HG02623 (cell line): ENCODE results near the gene PRRX1.

ENCODE experiments used
- ATAC-seq: cut with Tn5 transposase; IDR thresholded peaks from one replicate; pipeline ENCODE4 v1.9.1; 2021; ENCODE audit warnings: moderate library complexity; ENCODE audit not compliant: unreplicated experiment

Gene PRRX1

DNA sequence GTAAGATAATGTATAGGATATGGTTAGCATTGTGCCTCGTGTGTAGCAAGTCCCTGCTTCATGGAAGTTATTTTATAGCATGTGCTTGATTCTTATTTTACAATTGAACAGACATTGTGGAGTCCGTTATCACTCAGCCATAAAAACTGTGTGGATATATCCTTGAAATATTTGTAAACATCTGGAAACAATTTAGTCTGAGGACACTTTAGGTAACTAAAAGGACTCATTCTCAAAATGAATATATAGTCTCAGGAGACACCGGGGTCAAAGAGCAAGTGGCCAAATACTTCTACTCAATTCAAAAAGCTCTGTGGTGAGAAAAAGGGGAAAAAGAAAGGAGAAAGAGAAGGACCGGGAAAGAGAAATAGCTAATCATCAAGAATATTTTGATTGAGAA is 23.7 kb downstream of the PRRX1 start:
- no peak for ATAC-seq

DNA sequence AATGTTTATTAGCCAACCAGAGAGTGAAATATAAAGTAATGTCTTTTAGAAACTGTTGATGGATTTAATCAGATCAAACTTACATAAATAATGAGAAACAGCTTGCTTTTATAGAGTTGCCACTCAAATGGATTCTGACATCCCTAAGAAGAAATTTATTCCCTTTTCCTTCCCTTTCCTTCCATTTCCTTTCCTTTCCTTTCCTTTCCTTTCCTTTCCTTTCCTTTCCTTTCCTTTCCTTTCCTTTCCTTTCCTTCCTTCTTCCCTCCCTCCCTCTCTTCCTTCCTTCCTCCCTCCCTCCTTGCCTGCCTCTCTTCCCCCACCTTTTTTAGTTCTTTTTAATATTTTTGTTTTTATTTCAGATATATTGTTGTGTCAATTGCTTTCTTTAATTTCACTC is 27.3 kb downstream of the PRRX1 start:
- ATAC-seq, result no peak

DNA sequence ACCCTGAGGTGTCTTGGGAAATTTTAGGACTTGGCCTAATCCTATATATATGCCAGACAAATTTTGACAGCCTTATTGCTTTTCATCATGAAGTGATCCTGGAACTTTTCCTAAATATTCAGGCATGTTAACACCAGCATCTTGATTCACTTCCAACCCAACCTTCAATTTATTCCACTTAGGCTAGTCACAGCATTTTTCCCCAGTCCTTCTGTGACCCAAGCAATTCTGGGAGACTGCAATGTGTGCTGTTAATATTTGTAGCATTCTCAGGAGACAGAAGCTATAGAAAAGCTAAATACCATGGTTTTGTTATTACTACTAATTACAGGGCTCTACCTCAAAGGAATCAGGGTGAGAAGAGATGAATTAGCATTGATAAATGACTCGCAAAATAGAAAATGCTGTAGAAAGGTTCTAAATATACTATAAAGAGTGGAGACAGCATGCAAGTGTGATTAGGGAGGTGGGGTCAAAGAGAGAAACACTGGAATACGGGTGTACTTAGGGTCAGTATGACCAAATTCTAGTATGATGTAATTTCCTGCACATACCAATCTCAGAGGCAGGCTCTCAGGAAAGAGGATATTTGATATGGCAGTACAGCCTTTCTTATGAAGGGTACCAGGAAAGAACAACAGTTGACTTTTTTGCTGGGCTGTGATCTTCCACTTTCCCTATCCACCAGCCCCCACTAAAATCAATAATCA is 29.1 kb downstream of the PRRX1 start:
- ATAC-seq, result no peak

DNA sequence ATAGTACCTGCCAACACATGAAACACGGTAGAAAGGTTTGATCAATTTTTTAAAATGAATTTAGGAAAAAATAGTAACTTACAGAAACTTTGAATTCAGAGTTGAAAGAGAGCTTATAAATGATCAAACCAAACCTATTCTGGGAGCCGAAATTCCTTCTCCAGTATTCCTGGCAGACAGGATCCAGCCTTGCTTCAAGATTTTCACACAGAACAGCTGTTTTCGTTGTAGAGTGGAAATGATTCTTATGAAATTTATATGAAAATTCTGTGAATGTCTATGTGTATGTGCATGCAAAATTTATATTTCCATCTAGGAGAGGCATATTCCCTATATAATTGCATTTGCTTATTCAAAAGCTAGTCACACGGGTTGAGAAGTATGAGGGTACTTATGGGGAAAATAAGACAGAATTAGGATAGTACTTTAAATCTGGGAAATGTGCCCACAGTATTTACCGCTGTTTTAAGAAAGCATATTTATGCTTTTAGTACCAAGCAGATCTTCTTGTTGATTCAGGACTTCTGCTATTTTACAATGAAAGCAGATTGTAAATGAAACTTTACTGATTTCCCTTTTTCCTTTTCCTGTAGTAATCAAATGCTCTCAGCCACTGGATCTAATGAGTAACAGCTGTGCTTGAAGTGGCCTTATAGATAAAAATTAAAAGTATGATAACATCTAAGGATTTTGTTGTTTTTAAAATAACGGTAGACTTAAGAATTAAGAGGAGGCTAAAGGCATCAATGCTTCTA is 30.4 kb downstream of the PRRX1 start:
- no peak for ATAC-seq

DNA sequence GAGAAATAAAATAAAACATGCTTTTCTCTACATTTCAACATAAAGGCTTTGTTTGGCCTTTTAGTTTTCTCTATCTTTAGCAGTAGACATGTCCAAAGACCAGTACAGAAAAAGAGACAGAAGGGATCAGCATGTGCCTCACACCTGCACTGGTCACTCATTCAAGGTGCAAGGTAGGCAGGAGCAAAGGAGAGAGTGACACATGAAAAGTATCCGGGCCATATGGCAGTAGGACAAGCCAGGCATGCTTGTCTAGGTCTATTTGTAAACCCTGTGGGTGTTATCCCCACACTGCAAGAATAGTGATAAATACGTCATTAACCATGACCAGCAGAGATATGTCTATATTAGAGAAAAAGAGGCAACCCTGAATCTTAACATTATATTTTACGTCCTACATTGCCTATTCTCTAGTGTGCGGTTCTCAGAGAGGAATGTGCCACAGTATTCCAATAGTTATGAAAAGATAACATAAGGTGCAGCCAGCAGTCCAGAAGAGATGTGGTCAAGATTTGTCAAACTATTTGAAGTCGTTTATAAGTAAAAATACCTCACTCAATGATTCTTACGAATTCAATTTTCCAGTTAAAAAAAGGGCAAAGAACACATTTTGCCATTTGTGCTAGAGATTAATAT is 32.1 kb downstream of the PRRX1 start:
- no peak for ATAC-seq

DNA sequence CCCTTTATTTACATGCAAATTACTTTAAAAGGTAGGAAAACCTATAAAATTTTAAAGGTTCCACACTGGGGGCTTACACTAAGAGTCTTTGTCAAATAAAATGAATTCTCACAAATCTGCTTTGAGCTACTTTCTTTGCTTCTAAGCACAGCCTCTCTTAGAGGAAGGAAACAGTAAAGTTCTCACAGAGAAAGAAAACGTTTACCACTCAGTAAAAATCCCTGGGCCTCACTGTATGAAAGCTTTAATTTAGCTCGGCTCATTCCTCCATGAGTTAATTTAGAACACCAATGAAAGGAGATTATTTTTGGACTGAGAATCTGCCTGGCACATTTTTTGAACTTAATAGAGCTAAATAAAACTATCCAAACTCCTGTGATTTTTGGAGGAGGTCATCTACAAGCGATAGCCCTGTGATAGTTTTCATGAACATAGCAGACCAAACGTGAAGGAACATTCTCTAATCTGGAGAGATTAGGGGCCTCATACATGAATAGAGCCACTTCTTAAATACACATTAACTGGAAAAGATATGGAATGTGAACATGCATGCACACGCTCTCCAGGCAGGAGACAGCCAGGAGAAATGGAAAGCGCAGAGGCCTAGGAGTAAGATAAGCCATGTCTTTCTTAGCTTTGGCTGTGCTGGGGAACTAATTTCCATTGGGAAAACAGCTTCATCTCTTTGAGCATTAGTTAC is 32.8 kb downstream of the PRRX1 start:
- no peak for ATAC-seq

DNA sequence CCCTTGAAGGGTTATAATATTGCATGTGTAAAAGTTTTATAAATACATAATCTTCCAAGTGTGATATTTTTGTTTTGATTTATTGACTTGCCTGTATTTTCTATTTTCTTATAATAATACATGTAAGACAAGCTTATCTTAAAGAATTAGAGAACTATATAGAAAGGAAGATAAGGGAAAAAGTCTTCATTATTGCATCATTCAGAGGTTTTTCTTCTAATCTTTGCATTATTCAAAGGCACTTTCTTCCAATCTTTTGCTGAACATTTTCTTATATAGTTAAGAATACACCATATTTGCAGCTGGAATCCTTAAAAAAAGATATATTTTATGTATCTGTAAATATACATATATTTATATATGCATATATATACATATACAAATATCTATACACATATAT is 33.4 kb downstream of the PRRX1 start:
- ATAC-seq, result no peak

DNA sequence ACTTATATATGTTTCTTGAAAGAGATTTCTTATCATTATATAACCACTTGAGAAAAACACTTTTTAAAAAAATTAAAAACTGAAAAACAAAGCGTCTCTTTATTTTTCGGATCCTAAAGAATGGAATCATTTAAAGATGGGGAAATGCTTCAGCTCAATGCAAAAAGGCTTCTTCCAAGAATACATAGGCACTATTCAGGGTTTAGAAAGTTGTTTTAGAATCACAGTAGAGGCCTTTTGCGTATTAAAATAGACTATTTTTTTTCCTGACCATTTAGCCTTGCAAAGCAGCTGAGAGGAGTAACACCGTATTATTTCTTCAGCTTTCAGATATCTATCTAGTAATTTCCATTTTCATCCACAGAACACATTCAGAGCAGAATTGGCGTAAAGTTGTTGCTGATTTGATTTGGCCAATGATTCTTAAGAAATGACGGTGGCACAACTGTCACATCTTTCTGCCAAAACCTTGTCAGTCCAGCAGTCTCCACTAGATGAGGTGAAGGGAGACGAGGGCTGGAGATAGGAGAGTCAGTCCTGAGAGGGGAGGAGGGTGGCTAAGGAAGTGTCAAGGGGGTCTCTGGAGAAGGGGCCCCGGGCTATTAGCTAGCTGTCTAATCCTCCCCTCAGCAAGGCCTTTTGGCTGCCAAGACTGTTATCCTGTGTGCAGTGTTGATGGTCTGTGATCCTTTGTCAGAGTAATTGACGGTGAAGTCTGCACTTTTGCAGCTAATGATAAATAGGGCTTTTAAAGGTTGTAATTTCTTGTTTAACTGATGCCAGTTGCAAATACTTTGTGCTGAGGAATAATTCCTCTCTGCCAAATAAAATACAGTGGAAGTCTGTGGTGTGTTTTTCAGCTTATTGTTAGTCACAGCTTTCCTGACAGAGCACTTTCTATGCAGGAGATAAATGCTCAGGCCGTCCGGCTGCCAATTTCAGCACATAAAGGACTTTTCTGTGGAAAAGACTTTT is 34.7 kb downstream of the PRRX1 start:
- no peak for ATAC-seq

DNA sequence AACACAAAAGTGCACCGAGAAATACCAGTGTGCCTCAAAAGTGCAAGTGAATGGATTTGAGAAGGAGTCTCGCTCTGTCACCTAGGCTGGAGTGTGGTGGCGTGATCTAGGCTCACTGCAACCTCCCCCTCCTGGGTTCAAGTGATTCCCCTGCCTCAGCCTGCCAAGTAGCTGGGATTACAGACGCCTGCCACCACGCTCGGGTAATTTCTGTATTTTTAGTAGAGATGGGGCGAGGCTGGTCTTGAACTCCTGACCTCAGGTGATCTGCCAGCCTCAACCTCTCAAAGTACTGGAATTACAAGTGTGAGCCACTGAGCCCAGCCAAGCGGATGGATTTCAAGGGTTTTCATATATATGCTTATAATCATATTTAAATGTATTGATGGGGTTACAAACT is 35.8 kb downstream of the PRRX1 start:
- ATAC-seq, result no peak

DNA sequence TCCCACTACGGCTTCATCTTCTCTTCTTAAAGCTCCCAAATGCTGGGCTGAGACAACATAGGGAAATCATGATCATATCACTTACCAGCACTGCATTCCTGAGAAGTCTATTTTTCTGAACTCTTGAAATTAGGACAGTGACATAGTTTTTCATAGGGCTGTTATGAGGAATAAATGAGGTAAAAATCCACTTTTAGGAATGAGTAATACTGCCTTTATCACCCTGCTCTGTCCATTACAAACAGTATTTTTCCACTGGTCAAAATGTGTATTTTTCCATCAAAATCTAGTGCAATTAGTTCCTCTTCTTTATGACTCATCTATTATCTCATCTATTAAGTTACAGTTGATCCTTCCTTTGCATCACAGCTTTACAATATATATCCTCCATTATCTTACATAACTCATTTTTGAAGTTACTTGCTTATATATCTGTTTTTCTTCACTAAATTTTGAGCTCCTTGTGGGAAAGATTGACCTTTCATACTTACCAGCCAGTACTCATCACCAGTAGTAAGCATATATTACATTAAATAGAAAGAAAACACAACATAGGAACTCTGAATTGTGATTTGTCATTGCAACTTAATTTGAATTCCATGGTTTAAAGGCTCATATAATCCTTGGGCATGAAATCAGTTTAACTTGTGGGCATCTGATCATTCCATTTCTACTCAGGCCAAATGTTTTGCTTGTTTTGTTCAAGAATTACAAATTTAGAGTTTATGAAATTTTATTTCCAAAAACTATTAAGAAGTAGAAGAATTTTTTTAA is 37.1 kb downstream of the PRRX1 start:
- ATAC-seq, result no peak

DNA sequence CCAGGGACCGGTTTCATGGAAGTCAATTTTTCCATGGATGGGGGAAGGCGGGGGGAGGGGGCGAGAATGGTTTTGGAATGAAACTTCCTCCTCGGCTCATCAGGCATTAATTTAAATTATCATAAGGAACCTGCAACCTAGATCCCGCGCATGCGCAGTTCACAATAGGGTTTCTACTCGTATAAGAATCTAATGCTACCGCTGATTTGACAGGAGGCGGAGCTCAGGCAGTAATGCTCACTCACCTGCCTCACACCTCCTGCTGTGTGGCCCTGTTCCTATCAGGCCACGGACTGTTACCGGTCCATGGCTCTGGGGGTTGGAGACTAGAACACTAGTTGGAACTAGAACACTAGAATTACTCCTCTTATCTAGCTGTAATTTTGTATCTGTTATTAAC is 38.0 kb downstream of the PRRX1 start:
- no peak for ATAC-seq

DNA sequence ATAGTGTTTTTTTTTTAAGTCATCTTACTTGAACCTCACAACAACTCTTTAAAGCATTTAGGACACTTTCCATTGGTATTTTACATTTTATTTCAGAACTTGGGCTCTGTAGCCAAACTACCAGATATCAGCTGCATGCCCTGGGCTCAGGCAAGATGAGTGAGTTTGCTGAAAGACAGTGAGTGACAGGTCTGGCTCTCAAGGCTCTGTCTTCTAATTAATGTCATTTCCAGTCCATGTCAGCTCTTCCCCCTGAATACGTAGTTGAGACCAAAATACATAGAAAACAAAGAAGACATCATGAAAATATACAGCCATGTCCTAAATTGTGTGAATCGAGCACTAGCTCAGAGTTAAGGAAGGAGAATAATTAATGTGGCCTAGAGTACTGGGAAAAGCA is 39.7 kb downstream of the PRRX1 start:
- ATAC-seq, result no peak

DNA sequence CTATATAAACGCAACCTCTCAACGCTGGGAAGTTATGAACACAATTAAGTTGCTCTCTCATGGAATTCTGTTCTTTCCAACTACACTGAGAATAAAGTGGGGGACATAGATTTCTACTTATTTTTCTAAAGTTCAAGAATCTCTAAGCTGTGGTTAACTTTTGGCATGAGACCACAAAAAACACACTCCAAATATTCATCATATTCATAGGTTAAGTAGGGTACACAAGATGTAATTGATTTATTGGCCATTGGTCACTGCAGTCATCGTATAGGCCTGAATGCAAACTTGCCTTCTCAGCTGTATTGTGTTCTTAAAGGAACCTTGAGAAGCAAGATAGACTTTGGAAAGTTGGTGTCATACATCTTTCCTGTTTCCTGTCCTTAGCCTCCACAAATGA is 40.3 kb downstream of the PRRX1 start:
- no peak for ATAC-seq

DNA sequence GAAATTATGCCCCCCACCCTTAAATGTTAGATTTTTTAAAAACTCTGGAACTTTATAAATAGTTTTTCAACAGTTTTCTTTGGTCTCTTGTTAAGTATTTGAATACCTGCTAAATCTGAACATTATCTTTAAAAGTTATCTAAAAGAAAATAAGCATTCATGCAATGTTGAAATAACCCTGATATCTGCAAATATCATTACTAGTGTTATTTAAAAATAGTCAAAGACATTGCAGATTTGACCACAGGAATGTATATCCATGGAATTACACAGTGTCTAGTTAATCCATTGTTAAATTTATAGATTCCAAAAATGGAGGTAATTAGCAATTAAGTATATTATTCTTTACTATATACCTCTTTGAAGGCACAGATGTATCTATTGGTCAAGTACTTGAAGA is 42.0 kb downstream of the PRRX1 start:
- ATAC-seq, result no peak

DNA sequence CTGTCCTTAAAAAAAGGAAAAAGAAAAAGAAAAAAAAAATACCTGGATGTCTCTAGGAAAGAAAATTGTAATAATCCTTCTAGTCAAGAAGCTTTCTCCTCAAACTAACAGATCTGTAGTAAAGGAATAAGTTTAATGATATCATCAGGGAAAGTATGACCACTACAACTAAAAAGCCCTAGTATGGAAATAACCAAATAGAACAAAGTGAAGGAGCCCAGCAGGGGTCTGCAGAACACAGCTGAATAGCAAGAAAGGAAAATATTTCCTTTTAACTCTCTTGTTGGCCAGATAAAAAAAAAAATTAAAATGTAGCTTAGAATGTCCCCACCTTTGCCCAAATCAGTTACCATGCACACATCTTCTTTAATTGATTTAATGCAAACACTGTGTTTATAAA is 43.2 kb downstream of the PRRX1 start:
- ATAC-seq, result no peak

DNA sequence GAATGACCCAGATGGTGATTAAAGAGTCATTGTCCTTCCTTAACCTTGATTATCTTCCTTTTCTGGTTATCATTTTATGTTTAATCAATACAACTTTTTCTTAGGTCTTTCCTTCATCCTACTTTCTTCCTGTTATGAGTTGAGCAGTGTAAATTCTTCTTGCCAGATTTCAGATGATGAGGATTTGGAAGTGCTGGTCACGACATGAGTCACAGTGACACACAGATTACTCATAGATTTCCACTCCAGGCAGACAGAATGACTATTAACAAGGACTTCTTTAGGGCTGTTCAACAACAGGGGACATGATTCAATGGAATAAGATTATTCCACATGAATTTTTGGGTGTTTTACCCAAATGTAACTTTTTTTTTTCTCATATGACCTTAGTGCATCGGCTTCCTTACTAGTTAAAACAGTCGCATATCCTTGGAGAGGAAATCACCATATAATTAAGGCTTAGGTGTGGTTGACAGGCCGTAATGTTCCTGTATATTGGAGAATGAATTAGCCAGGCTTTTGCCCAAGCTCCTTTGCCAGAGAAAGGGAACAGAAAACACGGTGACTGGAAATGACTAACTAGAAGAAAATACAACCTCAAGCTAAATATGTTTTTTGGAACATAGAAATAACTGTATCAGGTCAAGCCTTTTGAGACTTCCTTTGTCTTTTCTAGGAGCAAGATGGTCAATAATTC is 44.2 kb downstream of the PRRX1 start:
- no peak for ATAC-seq

DNA sequence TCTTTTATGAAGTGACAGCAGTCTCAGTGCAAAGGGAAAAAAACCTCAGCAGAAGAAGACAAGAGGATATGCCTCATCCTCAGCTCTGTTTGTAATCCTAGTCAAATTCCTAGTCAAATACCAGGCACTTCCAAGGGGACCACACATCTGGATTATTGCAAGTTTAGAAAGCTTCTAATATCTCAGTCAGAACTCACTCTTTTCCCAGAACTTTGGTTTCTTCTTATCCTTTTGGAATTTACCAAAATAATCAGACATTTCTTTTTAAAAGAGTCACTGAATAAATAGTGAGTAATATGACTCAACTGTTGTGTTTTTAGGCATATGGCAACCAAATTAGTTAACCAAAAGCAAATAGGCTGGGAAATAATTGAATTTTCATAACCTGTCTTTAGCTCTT is 47.8 kb downstream of the PRRX1 start:
- ATAC-seq, result no peak

DNA sequence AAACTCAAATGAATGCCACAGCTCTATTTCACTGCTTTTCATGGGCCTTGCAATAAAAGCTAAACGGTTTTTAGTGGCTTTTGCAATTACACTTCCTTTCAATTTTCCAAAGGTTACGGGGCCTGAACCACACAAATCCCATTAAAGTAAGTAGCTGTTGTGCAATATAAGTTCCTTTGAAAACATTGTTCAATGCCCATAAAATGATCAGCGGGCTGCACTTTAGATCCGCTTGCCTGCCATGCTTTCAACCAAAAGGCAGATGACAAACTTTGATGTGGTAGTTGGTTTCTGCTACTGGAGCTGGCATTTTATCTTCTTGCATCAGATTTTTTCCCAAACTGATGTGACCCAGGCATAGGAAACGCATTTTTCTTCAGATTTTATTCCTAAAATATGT is 50.2 kb downstream of the PRRX1 start:
- ATAC-seq, result no peak

DNA sequence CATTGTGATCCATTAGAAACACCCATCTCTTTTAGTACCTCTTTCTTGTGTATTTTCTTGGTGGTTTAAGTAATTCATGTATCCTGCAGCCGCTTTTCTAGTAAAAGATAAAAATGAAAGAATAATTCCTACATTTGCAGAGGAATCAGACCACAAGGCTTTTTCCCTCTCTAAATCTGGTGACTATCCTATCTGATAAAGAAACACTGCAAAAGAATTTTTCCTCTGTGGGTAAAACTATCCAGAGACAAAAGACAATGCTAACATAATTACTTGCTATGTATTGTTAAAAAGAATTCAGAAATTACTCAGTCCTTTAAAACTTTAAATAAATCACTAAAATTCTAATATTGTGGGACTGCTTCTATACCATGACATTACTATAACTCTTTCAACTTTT is 51.0 kb downstream of the PRRX1 start:
- no peak for ATAC-seq
